Measurements from ENCODE around the gene NRIP1.

DNA sequence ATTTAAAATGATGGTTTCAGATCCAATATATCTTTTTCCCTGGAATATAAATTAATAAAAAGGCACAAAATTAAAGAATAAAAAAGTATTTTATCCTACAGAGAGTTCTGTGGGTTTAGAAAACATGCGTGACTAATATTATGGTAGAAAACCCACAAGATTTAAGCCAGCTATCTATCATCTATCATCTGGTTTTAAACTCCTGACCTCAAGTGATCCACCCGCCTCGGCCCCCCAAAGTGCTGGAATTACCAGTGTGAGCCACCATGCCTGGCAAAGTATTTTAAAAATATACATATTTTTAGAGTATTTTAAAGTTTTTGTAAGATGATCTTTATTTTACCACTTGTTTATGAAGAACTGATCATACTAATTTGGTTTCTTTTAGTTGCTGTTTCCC lies 79.5 kb downstream of the NRIP1 start:
- TF ChIP-seq MAFF (IDR thresholded peaks at IDR 0.05; ENCODE audit: low read length) = no peak
- TF ChIP-seq ZNF133 (CRISPR knock-in tag; IDR thresholded peaks at IDR 0.05) = no peak
- TF ChIP-seq, protein P1, sequence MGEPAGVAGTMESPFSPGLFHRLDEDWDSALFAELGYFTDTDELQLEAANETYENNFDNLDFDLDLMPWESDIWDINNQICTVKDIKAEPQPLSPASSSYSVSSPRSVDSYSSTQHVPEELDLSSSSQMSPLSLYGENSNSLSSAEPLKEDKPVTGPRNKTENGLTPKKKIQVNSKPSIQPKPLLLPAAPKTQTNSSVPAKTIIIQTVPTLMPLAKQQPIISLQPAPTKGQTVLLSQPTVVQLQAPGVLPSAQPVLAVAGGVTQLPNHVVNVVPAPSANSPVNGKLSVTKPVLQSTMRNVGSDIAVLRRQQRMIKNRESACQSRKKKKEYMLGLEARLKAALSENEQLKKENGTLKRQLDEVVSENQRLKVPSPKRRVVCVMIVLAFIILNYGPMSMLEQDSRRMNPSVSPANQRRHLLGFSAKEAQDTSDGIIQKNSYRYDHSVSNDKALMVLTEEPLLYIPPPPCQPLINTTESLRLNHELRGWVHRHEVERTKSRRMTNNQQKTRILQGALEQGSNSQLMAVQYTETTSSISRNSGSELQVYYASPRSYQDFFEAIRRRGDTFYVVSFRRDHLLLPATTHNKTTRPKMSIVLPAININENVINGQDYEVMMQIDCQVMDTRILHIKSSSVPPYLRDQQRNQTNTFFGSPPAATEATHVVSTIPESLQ (CRISPR knock-in tag; IDR thresholded peaks at IDR 0.05) = no peak
- no peak for TF ChIP-seq RCOR1 (IDR thresholded peaks at IDR 0.05; ENCODE audit: borderline replicate concordance in 1 of 2, low read depth in 2 of 2, low read length in 2 of 2)
- no peak for TF ChIP-seq FOXP1 (CRISPR knock-in tag; IDR thresholded peaks at IDR 0.05)
- TF ChIP-seq, protein P2, sequence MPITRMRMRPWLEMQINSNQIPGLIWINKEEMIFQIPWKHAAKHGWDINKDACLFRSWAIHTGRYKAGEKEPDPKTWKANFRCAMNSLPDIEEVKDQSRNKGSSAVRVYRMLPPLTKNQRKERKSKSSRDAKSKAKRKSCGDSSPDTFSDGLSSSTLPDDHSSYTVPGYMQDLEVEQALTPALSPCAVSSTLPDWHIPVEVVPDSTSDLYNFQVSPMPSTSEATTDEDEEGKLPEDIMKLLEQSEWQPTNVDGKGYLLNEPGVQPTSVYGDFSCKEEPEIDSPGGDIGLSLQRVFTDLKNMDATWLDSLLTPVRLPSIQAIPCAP (CRISPR knock-in tag; IDR thresholded peaks at IDR 0.05; ENCODE audit: borderline replicate concordance) = no peak
- TF ChIP-seq, protein P3, sequence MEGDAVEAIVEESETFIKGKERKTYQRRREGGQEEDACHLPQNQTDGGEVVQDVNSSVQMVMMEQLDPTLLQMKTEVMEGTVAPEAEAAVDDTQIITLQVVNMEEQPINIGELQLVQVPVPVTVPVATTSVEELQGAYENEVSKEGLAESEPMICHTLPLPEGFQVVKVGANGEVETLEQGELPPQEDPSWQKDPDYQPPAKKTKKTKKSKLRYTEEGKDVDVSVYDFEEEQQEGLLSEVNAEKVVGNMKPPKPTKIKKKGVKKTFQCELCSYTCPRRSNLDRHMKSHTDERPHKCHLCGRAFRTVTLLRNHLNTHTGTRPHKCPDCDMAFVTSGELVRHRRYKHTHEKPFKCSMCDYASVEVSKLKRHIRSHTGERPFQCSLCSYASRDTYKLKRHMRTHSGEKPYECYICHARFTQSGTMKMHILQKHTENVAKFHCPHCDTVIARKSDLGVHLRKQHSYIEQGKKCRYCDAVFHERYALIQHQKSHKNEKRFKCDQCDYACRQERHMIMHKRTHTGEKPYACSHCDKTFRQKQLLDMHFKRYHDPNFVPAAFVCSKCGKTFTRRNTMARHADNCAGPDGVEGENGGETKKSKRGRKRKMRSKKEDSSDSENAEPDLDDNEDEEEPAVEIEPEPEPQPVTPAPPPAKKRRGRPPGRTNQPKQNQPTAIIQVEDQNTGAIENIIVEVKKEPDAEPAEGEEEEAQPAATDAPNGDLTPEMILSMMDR (IDR thresholded peaks at IDR 0.05 in 2 of 3, conservative IDR thresholded peaks at IDR 0.05 in 1 of 3; ENCODE audit: insufficient read depth in 2 of 3, low read depth in 1 of 3, low read length in 3 of 3) = no peak
- no peak for TF ChIP-seq ZNF140 (CRISPR knock-in tag; IDR thresholded peaks at IDR 0.05)
- TF ChIP-seq SOX6 (IDR thresholded peaks at IDR 0.05) = no peak
- TF ChIP-seq CBX5 (IDR thresholded peaks at IDR 0.05; ENCODE audit: borderline replicate concordance, low read depth) = no peak
- no peak for TF ChIP-seq BRD4 (IDR thresholded peaks at IDR 0.05)
- TF ChIP-seq, protein P4, sequence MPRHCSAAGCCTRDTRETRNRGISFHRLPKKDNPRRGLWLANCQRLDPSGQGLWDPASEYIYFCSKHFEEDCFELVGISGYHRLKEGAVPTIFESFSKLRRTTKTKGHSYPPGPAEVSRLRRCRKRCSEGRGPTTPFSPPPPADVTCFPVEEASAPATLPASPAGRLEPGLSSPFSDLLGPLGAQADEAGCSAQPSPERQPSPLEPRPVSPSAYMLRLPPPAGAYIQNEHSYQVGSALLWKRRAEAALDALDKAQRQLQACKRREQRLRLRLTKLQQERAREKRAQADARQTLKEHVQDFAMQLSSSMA (CRISPR knock-in tag; IDR thresholded peaks at IDR 0.05) = no peak
- no peak for TF ChIP-seq HOXB6 (CRISPR knock-in tag; IDR thresholded peaks at IDR 0.05; ENCODE audit: borderline replicate concordance)

Measured in K562 (cell line).